Middle frontal gyrus (tissue), 1 donor: Measurements from ENCODE around the gene IGLON5.

Experiments
- DNase-seq: peaks from one replicate; pipeline ENCODE4 v3.0.0-alpha.2; 2015; ENCODE audit warnings: low spot score; ENCODE audit errors: extremely low spot score

IGLON5 gene

GRCh38 chr19:51317968-51318367 lies 6.5 kb downstream of the IGLON5 start:
- DNase-seq: no peak

GRCh38 chr19:51318687-51319648 lies 7.5 kb downstream of the IGLON5 start:
- DNase-seq: no peak

- no peak for DNase-seq
Measured at GRCh38 chr19:51319649-51320279, 8.3 kb downstream of the IGLON5 start.

- DNase-seq: no peak
Measured at GRCh38 chr19:51320280-51320657, 8.8 kb downstream of the IGLON5 start.

- no peak for DNase-seq
Measured at GRCh38 chr19:51321799-51322198, 10.4 kb downstream of the IGLON5 start.

GRCh38 chr19:51323481-51324166 lies 12.2 kb downstream of the IGLON5 start:
- DNase-seq: no peak

GRCh38 chr19:51324167-51324481 lies 12.7 kb downstream of the IGLON5 start:
- no peak for DNase-seq

GRCh38 chr19:51325161-51325976 lies 13.9 kb downstream of the IGLON5 start:
- DNase-seq: no peak

GRCh38 chr19:51326216-51327065 lies 15.0 kb downstream of the IGLON5 start:
- no peak for DNase-seq

- no peak for DNase-seq
Measured at GRCh38 chr19:51327066-51328001, 15.9 kb downstream of the IGLON5 start.

- DNase-seq: no peak
Measured at GRCh38 chr19:51329411-51329810, 18.0 kb downstream of the IGLON5 start.

- DNase-seq: no peak
Measured at GRCh38 chr19:51330366-51330765, 18.9 kb downstream of the IGLON5 start.

GRCh38 chr19:51331193-51331592 lies 19.7 kb downstream of the IGLON5 start:
- no peak for DNase-seq

GRCh38 chr19:51331716-51332115 lies 20.3 kb downstream of the IGLON5 start:
- DNase-seq: no peak

- DNase-seq: no peak
Measured at GRCh38 chr19:51333836-51334460, 22.5 kb downstream of the IGLON5 start.

- DNase-seq: no peak
Measured at GRCh38 chr19:51337141-51337860, 25.9 kb downstream of the IGLON5 start.

- no peak for DNase-seq
Measured at GRCh38 chr19:51337861-51338562, 26.6 kb downstream of the IGLON5 start.
